GM12873 (cell line): ENCODE measurements around the gene SOX2.

Experiments
- TF ChIP-seq, protein P1 (sequence below): IDR thresholded peaks from 2 replicates; pipeline ENCODE4 v1.5.1; 2012; ENCODE audit warnings: low read depth, mild to moderate bottlenecking, moderate library complexity, low read length, control low read depth; ENCODE audit not compliant: insufficient read depth; ENCODE audit errors: missing control alignments

Gene SOX2

GRCh38 chr3:181699171-181699903 is 12.4 kb upstream of the SOX2 start:
- TF ChIP-seq, protein P1, sequence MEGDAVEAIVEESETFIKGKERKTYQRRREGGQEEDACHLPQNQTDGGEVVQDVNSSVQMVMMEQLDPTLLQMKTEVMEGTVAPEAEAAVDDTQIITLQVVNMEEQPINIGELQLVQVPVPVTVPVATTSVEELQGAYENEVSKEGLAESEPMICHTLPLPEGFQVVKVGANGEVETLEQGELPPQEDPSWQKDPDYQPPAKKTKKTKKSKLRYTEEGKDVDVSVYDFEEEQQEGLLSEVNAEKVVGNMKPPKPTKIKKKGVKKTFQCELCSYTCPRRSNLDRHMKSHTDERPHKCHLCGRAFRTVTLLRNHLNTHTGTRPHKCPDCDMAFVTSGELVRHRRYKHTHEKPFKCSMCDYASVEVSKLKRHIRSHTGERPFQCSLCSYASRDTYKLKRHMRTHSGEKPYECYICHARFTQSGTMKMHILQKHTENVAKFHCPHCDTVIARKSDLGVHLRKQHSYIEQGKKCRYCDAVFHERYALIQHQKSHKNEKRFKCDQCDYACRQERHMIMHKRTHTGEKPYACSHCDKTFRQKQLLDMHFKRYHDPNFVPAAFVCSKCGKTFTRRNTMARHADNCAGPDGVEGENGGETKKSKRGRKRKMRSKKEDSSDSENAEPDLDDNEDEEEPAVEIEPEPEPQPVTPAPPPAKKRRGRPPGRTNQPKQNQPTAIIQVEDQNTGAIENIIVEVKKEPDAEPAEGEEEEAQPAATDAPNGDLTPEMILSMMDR, result no peak

GRCh38 chr3:181700168-181701087 is 11.3 kb upstream of the SOX2 start:
- TF ChIP-seq, protein P1, result peak; percentile 88

DNA sequence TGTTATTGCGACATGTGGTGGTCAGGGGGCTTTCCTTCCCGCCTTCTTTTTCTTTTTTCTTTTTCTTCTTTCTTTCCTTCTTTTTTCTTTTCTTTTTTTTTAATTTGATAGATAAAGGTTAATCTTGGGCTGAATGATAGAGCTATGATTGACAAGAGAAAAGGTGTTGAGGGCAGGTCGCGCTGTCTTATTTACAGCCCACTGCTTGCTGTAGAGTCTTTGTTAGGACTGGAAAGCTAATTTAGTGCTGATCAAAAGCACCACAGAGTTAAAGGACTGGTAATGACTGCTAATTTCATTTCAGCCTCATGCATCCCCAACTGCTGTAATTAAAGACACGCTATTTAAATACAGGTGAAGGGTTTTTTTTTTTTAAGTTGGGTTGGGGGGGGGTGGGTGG is 10.6 kb upstream of the SOX2 start:
- TF ChIP-seq, protein P1, result no peak

- TF ChIP-seq, protein P1, result no peak
Measured at GRCh38 chr3:181703601-181704420, 7.9 kb upstream of the SOX2 start.

- TF ChIP-seq, protein P1, result no peak
Measured at GRCh38 chr3:181704421-181705085, 7.2 kb upstream of the SOX2 start.

DNA sequence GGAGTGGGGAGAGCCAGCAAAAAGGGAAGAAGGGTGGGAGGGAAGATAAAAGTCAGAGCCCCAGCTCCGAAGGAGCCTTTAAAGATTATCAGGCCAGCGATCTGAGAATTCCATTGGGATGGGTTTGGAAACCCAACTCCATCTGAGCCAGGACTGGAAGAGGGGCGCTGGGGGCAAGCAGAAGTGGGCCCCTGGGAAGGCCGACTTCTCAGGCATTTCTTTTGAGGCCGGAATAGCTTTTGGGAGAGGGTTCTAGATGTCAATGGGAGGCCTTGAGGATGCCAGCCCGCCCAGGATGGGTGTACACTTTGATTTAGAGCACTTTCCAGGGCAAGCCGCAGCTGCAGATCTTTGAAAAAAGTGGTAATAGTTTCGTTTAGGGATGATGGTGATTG is 6.6 kb upstream of the SOX2 start:
- TF ChIP-seq, protein P1, result no peak
